Measurements from ENCODE around the gene PRICKLE1. TPM values are rescaled to one million over a fixed set of nuclear protein-coding genes. Genes with fewer than 3 reads are reported as not detected.
A peak's percentile ranks its signal among the peaks of the same experiment; 100 is the strongest.
"Not testable (repeated sequence)": the region's sequence is repeated elsewhere in the genome, so short reads cannot be mapped to it uniquely, and the experiment has no call there.

PRICKLE1 gene
- total RNA-seq, 1 donor from 2014 or later, result 18.8 TPM

DNA sequence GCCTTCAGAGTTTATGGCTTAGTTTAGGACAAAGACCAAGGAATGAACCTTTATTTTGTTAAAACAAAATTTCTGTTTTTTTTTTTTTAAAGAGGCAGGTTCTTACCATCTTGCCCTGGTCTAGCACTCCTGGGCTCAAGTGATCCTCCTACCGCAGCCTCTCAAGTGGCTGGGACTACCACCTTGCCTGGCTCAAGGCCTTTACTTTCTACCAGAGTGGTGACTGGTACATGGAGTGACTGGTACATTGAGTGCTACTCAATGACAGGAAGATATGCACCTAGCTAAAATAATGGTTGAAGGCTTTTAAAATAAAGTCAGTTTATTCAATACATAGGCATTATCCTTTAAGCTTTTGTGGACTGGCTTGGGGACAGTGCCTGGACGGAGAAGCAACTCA lies 32.6 kb downstream of the PRICKLE1 start:
- Histone ChIP-seq H3K9me3 (no peaks in the 10 kb centered on the region), H3K4me3 (no peak overlapping the region), H3K27me3 (ENCODE audit: low read depth) (no peaks in the 10 kb centered on the region), H3K4me1 (no peaks in the 10 kb centered on the region), H3K36me3 (no peaks in the 10 kb centered on the region), H3K27ac (no peak overlapping the region)
- no peak for DNase-seq
- ATAC-seq, result peak; percentile 38 to 39
- intact Hi-C loops (cut with DNase I), result no loop called here
- TF ChIP-seq, protein P1, sequence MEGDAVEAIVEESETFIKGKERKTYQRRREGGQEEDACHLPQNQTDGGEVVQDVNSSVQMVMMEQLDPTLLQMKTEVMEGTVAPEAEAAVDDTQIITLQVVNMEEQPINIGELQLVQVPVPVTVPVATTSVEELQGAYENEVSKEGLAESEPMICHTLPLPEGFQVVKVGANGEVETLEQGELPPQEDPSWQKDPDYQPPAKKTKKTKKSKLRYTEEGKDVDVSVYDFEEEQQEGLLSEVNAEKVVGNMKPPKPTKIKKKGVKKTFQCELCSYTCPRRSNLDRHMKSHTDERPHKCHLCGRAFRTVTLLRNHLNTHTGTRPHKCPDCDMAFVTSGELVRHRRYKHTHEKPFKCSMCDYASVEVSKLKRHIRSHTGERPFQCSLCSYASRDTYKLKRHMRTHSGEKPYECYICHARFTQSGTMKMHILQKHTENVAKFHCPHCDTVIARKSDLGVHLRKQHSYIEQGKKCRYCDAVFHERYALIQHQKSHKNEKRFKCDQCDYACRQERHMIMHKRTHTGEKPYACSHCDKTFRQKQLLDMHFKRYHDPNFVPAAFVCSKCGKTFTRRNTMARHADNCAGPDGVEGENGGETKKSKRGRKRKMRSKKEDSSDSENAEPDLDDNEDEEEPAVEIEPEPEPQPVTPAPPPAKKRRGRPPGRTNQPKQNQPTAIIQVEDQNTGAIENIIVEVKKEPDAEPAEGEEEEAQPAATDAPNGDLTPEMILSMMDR (IDR thresholded peaks at IDR 0.05), result no peak

DNA sequence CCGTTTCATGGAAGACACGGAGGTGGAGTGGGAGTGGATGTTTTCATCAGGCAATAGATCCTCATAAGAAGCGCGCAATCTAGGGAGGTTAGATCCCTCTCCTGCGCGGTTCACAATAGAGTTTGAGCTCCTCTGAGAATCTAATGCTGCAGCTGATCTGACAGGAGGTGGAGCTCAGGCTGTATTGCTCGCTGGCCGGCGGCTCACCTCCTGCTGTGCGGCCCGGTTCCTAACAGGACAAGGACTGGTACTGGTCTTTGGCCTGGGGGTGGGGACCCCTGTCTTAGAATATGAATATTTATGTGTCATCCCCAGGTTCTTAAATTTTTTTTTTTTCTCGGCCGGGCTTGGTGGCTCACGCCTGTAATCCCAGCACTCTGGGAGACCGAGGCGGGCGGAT lies 36.7 kb downstream of the PRICKLE1 start:
- no peaks in the 10 kb centered on the region for H3K27me3 ChIP-seq (ENCODE audit: low read depth)
- H3K36me3 ChIP-seq, result no peaks in the 10 kb centered on the region
- ATAC-seq, result no peak
- TF ChIP-seq, protein P1 (IDR thresholded peaks at IDR 0.05), result no peak
- H3K4me1 ChIP-seq, result no peaks in the 10 kb centered on the region
- H3K4me3 ChIP-seq, result no peak overlapping the region
- intact Hi-C loops (cut with DNase I), result no loop called here
- no peak overlapping the region for H3K27ac ChIP-seq
- DNase-seq, result no peak
- H3K9me3 ChIP-seq, result no peaks in the 10 kb centered on the region

DNA sequence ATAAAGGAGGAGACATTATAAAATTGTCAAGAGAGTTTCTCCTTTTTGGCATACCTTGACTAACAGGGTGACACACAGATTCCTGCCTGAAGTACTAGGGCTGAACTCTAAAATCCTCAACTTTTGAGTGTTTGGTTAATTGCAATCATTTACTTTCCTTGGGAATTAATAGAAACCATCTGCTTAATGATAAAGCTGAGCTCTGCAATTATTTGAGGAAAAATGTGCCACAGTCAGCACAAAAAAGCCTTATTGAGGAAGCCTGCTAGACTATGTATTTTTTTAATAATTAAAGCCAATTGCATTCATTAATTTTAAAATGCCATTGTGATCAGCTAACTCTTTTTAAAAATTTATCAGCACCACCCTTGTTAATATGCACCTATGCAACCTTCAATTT lies 38.7 kb downstream of the PRICKLE1 start:
- Histone ChIP-seq H3K4me3 (no peak overlapping the region), H3K36me3 (no peaks in the 10 kb centered on the region), H3K27ac (no peak overlapping the region), H3K9me3 (no peaks in the 10 kb centered on the region), H3K4me1 (no peaks in the 10 kb centered on the region), H3K27me3 (ENCODE audit: low read depth) (no peaks in the 10 kb centered on the region)
- intact Hi-C loops (cut with DNase I), result no loop called here
- DNase-seq (no peak), ATAC-seq (no peak)
- TF ChIP-seq, protein P1 (IDR thresholded peaks at IDR 0.05), result no peak

DNA sequence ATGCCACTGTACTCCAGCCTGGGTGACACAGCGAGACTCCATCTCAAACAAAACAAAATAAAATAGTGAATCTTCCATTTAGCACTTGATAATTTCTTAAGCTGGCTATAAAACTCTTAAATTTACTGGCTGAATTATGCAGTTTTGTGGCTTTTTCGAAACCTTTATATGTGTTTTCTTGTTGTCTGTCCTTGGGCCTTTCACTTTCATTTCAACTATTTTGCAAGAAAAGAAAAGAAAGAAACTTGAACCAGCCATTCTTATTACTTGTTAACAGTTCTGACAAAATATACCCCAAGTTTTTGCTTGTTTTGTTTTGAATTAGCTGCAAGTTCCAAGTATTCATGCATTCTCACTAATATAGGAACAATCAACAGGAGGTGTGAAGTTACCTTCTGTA lies 42.8 kb downstream of the PRICKLE1 start:
- Histone ChIP-seq H3K4me3 (no peak overlapping the region), H3K36me3 (no peaks in the 10 kb centered on the region), H3K27me3 (ENCODE audit: low read depth) (no peaks in the 10 kb centered on the region), H3K4me1 (no peaks in the 10 kb centered on the region), H3K9me3 (no peaks in the 10 kb centered on the region), H3K27ac (no peak overlapping the region)
- TF ChIP-seq, protein P1 (IDR thresholded peaks at IDR 0.05), result no peak
- intact Hi-C loops (cut with DNase I), result no loop called here
- DNase-seq, result no peak
- ATAC-seq, result no peak

DNA sequence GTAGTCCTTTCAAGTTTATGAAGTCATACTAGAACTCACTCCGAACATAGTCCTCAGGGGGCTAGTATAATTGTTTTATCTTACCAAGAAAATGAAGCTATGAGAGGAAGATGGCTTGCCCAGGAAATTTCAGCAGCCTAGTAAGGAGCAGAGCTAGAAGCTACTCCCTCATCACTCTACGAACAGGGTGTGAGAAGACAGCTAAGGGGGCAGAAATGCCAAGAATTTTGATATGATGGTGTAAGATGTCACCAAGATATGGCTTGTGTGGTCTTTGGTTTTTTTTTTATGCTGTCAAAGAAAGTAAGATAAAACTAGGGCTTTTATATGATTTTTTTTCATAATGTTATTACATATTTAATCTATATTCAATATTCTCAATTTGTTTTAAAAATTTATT lies 47.6 kb downstream of the PRICKLE1 start:
- DNase-seq, result no peak
- Histone ChIP-seq H3K27ac (no peak overlapping the region), H3K4me3 (no peak overlapping the region), H3K27me3 (ENCODE audit: low read depth) (no peaks in the 10 kb centered on the region), H3K9me3 (no peaks in the 10 kb centered on the region), H3K4me1 (no peaks in the 10 kb centered on the region), H3K36me3 (no peaks in the 10 kb centered on the region)
- no peak for ATAC-seq
- TF ChIP-seq, protein P1 (IDR thresholded peaks at IDR 0.05), result no peak
- intact Hi-C loops (cut with DNase I), result no loop called here

DNA sequence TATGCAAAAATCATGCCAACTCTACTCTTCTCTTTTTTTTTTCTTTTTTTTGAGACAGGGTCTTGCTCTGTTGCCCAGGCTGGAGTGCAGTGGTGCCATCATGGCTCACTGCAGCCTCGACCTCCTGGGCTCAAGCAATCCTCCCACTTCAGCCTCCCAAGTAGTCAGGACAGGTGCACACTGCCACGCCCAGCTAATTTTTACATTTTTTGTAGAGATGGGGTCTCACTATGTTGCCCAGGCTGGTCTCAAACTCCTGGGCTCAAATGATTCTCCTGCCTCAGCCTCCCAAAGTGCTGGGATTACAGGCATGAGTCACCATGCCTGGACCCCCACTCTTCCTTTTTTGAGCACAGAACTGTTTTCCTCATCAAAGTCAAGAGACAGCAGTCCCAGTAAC lies 48.2 kb downstream of the PRICKLE1 start:
- H3K36me3 ChIP-seq; H3K4me1 ChIP-seq; H3K27me3 ChIP-seq (ENCODE audit: low read depth); H3K9me3 ChIP-seq; ATAC-seq; DNase-seq; intact Hi-C loops (cut with DNase I); H3K27ac ChIP-seq; H3K4me3 ChIP-seq: not testable (repeated sequence)

All from lower lobe of right lung (tissue), 2 donors.